K562 (cell line): ENCODE results near the gene NRCAM. TPM values are rescaled to one million over a fixed set of nuclear protein-coding genes. Genes with fewer than 3 reads are reported as not detected.

Experiments
- BACH1 ChIP-seq: fragments of 200-800 bp; sonication (Bioruptor generic); IDR thresholded peaks from 2 replicates; pipeline ENCODE4 v1.6.1; 2016; ENCODE audit warnings: missing genetic modification characterization, missing compliant biosample characterization
- HEY1 ChIP-seq: fragments of 250-450 bp; sonication (Bioruptor Pico); IDR thresholded peaks from 2 replicates; pipeline ENCODE4 v1.5.0; 2020; ENCODE audit warnings: mild to moderate bottlenecking, moderate library complexity, borderline replicate concordance
- JUN ChIP-seq, 2 experiments: sonication (generic) in 1 of 2; formaldehyde crosslinking in 1 of 2; IDR thresholded peaks; 2 replicates each; pipeline versions ENCODE4 v1.6.1 to v1.8.0; 2012 to 2022; ENCODE audit warnings: borderline replicate concordance in 2 of 2, mild to moderate bottlenecking in 2 of 2, improper control_type of control experiment in 1 of 2, low read depth in 1 of 2, low read length in 1 of 2, missing genetic modification reagents in 1 of 2
- MAFK ChIP-seq: IDR thresholded peaks from 2 replicates; pipeline ENCODE4 v1.6.1; 2011; ENCODE audit warnings: low read length, improper control_type of control experiment
- RFX1 ChIP-seq: fragments of 450-650 bp; IDR thresholded peaks from 2 replicates; pipeline ENCODE4 v1.6.1; 2016; ENCODE audit warnings: mild to moderate bottlenecking, moderate library complexity
- ZBTB40 ChIP-seq, 2 experiments: fragments of 450-650 bp in 1 of 2; sonication (generic) in 1 of 2; formaldehyde crosslinking in 1 of 2; IDR thresholded peaks; 2 replicates each; pipeline versions ENCODE4 v1.7.1 to v1.9.0; 2016 to 2022; ENCODE audit warnings: inconsistent platforms in 1 of 2, mild to moderate bottlenecking in 1 of 2, missing genetic modification reagents in 1 of 2
- ZNF311 ChIP-seq: fragments of 250-450 bp; sonication (Bioruptor Pico); IDR thresholded peaks from 2 replicates; pipeline ENCODE4 v1.4.0; 2020; ENCODE audit warnings: mild to moderate bottlenecking, moderate library complexity
- polyA plus RNA-seq, 8 experiments: library from polyadenylated mRNA; depleted of rRNA in 4 of 8; stranded (reverse) in 5 of 8; unstranded in 3 of 8; fragments of >200 nt; fragmentation: Nextera tagmentation in 2 of 8; fragmentation: Illumina TruSeq in 1 of 8; extraction: Ambion mirVana in 2 of 8; extraction: Trizol in 1 of 8; gene quantifications; 2 replicates each; pipeline versions ENCODE4 v1.2.1 to v1.2.3, GENCODE V29; 2011 to 2014; ENCODE audit warnings: inconsistent platforms in 1 of 8, missing spikeins in 1 of 8
- total RNA-seq, 7 experiments: library from RNA; depleted of rRNA in 6 of 7; stranded (reverse); fragments of >200 nt in 6 of 7; fragmentation: Illumina TruSeq in 2 of 7; extraction: Trizol in 2 of 7; gene quantifications; 2 replicates each; pipeline versions ENCODE4 v1.2.1 to v1.2.3, GENCODE V29; 2011 to 2021; ENCODE audit warnings: low replicate concordance in 1 of 7
- TF ChIP-seq, protein P1 (sequence below), 2 experiments: fragments of 450-650 bp; IDR thresholded peaks; 2 replicates each; pipeline ENCODE4 v1.6.1; 2016; ENCODE audit warnings: mild to moderate bottlenecking in 2 of 2, borderline replicate concordance in 1 of 2, low read depth in 1 of 2, moderate library complexity in 1 of 2

The NRCAM gene
- total and polyA plus RNA-seq, 9 of the 15 experiments (the other 6 are each of a cell fraction or from before 2014, with no cell fraction given), result 0.03 to 0.54 (median 0.12) TPM; not detected in 1

GRCh38 chr7:108236681-108237415 is 219.4 kb downstream of the NRCAM start (continued):
- TF ChIP-seq, protein P1, sequence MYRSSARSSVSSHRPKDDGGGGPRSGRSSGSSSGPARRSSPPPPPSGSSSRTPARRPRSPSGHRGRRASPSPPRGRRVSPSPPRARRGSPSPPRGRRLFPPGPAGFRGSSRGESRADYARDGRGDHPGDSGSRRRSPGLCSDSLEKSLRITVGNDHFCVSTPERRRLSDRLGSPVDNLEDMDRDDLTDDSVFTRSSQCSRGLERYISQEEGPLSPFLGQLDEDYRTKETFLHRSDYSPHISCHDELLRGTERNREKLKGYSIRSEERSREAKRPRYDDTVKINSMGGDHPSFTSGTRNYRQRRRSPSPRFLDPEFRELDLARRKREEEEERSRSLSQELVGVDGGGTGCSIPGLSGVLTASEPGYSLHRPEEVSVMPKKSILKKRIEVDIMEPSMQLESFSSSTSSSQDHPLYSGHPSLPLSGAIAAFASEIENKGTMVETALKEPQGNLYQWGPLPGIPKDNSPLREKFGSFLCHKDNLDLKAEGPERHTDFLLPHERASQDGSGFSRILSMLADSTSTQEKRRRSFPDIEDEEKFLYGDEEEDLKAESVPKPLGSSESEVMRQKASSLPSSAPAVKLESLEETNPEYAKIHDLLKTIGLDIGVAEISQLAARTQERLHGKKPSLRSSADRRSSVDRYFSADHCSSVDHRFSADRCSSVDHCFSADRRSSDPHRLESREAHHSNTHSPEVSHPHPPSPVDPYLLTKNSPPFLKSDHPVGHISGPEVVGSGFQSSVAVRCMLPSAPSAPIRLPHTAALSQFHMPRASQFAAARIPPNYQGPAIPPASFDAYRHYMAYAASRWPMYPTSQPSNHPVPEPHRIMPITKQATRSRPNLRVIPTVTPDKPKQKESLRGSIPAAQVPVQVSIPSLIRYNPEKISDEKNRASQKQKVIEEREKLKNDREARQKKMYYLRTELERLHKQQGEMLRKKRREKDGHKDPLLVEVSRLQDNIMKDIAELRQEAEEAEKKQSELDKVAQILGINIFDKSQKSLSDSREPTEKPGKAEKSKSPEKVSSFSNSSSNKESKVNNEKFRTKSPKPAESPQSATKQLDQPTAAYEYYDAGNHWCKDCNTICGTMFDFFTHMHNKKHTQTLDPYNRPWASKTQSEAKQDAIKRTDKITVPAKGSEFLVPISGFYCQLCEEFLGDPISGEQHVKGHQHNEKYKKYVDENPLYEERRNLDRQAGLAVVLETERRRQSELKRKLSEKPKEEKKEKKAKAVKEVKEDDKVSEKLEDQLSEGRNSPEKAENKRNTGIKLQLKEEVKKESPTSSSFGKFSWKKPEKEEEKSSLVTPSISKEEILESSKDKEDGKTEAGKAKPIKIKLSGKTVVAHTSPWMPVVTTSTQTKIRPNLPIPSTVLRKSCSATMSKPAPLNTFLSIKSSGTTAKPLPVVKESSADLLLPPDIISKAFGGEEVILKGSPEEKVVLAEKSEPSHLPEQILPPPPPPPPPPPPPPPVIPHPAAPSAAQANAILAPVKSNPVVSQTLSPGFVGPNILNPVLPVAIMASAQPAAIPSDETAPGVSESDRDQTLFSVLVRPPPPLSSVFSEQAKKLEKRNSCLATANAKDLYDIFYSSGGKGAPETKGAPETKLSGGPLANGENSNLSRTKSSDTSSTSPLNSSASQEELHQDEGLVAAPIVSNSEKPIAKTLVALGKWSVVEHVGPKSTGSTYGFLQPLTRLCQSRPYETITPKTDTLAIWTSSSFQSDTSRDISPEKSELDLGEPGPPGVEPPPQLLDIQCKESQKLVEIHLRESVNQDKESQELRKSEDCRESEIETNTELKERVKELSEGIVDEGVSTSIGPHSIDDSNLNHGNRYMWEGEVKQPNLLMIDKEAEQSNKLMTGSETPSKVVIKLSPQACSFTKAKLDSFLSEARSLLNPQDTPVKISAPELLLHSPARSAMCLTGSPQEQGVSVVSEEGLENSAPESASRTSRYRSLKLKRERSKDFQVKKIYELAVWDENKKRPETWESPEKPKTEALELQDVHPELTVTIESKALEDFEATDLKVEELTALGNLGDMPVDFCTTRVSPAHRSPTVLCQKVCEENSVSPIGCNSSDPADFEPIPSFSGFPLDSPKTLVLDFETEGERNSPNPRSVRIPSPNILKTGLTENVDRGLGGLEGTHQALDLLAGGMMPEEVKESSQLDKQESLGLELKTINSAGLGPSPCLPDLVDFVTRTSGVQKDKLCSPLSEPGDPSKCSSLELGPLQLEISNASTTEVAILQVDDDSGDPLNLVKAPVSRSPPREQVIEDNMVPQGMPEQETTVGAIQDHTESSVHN (IDR thresholded peaks at IDR 0.05; ENCODE audit: borderline replicate concordance in 1 of 2, low read depth in 1 of 2), result 0 out of 4 replicates have a peak, but pooled peaks of 1 of the 2 experiments have one; percentile 22
- no peak for TF ChIP-seq ZNF311
- no peak for TF ChIP-seq RFX1
- TF ChIP-seq BACH1 (tag), result peak; percentile 48; the same call in 1 of the 2 replicates
- peak; percentile 62; the same call in 1 of the 2 replicates for TF ChIP-seq JUN (IDR thresholded peaks at IDR 0.05; ENCODE audit: borderline replicate concordance, low read depth, low read length)
- no peak for TF ChIP-seq JUN (CRISPR knock-in tag; IDR thresholded peaks at IDR 0.05; ENCODE audit: borderline replicate concordance)
- TF ChIP-seq ZBTB40 (IDR thresholded peaks at IDR 0.05), result no peak
- no peak for TF ChIP-seq ZBTB40 (CRISPR knock-in tag; IDR thresholded peaks at IDR 0.05)
- TF ChIP-seq HEY1, result peak; percentile 65; the same call in 1 of the 2 replicates
- TF ChIP-seq MAFK, result 0 out of 2 replicates have a peak, but pooled peaks have one; percentile 11
